OCI-LY7 (cell line): Measurements from ENCODE around the gene COL18A1.
"Not testable (repeated sequence)": the region's sequence is repeated elsewhere in the genome, so short reads cannot be mapped to it uniquely, and the experiment has no call there.

Experiments used
- EZH2phosphoT487 ChIP-seq: fragments of 200-600 bp; sonication (generic); IDR thresholded peaks from 2 replicates; pipeline ENCODE4 v1.6.1; 2018; ENCODE audit warnings: low read depth, borderline replicate concordance, mild to moderate bottlenecking, mixed run types, antibody characterized with exemption, low read length, moderate library complexity, mixed read lengths
- TF ChIP-seq, protein P1 (sequence below): fragments of 200-600 bp; sonication (generic); conservative IDR thresholded peaks from 2 replicates; pipeline ENCODE4 v1.5.1; 2014; ENCODE audit warnings: mild to moderate bottlenecking, antibody characterized with exemption, low read length, moderate library complexity, mixed read lengths

DNA sequence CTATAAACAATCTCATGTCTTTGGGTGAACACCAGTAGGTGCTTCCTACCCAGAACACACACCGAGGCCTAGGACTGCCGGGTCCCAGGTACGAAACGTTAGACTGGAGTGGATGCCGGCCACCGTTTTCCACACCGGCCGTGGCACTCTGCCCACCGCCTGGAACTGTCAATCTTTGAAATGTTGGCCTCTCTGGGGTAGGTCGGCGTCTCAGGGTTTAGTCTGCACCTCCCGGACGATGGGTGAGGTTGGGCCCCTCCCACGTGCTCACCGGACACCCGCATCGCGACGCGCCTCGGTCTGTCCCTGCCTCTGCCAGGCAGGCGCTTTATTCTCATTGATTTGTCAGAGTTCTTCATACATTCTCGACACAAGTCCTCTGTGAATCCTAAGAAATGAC is 35.9 kb upstream of the COL18A1 start:
- TF ChIP-seq, protein P1, sequence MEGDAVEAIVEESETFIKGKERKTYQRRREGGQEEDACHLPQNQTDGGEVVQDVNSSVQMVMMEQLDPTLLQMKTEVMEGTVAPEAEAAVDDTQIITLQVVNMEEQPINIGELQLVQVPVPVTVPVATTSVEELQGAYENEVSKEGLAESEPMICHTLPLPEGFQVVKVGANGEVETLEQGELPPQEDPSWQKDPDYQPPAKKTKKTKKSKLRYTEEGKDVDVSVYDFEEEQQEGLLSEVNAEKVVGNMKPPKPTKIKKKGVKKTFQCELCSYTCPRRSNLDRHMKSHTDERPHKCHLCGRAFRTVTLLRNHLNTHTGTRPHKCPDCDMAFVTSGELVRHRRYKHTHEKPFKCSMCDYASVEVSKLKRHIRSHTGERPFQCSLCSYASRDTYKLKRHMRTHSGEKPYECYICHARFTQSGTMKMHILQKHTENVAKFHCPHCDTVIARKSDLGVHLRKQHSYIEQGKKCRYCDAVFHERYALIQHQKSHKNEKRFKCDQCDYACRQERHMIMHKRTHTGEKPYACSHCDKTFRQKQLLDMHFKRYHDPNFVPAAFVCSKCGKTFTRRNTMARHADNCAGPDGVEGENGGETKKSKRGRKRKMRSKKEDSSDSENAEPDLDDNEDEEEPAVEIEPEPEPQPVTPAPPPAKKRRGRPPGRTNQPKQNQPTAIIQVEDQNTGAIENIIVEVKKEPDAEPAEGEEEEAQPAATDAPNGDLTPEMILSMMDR, result not testable (repeated sequence)
- not testable (repeated sequence) for TF ChIP-seq EZH2phosphoT487
